NCI-H1694 treated with DMSO at 0.1 percent for 48 hours (cell line): ENCODE results near the gene KIAA0513.
A peak's percentile ranks its signal among the peaks of the same experiment; 100 is the strongest.

Experiments
- DNase-seq: peaks from one replicate; lab custom pipeline; 2025; lab: John Stamatoyannopoulos, UW

KIAA0513 gene

DNA sequence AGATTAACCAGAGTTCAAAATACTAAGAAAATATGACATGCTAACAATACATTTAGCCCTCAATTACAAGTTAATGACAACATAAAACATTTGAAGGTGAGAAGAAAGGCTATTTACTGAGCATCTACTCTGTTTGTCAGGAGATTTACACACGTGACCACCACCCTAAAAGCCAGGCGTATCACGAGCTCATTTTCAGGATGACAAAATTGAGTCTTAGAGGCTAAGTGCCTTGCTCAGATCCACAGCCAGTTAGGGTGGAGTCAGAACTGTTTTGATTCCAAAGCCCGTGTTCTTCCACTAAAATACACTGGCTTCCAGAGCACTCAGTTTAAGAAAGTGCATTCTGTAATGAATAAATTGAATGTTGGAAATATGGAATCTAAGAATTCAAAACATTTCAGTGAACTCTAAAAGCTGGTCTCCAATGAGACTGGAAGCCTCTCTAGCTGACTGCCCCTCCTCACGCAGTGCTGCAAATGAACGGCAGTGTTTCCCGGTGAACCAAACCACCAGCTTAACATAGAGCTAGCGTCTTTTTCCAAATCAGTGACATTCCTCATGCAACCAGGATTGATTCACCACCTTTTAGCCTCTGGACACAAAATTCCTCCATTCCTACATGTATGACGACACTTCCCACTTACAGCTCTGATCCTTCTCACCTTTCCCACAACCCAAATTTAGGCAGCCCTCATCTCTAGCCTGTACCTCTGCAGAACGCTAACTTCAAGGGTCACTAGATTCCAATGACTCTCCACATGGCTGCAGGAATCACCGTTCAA, 22.1 kb upstream of the KIAA0513 start:
- DNase-seq, result no peak

DNA sequence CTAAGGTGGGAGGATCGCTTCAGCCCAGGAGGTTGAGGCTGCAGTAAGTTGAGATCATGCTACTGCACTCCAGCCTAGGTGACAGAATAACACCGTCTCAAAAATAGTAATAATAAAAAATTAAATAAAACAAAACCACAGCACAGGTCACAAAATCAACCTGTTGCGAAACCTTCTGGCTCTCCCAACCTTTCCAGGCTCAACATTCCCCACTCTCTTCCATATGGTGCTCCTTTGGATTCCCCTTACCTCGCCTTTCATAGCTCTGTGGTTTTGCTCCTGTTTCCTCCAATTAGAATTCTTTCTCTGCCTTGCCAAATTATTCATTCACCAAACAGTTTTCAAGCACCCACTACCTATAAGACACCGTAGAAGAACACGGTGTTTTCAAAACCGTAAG, 21.0 kb upstream of the KIAA0513 start:
- no peak for DNase-seq

DNA sequence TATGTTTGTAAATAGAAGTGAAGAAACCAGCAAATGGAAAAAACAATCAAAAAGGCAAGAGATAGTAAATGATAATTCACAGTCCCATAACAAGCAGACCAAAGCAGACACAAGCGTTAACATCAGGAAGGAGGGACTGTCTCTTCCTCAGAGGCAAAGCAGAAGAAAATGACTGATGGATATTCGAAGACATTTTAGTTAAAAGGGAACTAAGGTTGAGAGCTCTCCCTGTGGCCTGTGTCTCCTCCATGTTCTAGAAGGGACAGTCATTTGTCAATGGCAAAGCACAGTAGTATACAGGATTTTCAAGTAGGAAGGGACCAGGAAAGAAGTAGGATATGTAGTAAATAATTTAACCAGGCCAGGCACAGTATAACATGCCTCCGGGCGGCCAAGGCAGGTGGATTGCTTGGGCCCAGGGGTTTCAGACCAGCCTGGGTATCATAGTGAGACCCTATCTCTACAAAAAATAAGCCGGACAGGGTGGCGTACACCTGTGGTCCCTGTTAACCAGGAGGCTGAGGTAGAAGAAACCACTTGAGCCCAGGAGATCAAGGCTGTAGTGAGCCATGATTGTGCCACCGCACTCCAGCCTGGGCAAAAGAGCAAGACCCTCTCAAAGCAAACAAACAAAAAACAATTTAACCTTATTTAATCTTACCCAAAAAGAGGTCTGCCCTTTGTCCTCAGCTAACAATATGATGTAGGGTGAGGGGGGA, 19.9 kb upstream of the KIAA0513 start:
- no peak for DNase-seq

DNA sequence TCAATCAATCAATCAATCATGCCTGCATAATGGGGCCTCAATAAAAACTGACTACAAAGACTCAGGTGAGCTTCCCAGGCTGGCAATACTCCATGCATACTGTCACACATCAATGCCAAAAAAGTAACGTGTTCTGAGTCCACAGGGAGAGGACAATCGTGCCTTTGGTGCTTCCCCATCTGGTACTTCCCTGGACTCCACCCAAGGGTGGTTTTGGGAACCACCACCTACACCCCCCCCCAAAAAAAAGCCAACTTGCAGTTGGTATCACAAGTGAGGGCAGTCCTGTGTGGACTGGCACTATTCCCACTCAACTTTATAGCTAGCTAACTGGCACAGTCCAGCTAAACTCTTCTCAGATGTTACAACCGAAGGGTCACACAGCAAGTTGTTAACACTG, 19.3 kb upstream of the KIAA0513 start:
- DNase-seq, result no peak

DNA sequence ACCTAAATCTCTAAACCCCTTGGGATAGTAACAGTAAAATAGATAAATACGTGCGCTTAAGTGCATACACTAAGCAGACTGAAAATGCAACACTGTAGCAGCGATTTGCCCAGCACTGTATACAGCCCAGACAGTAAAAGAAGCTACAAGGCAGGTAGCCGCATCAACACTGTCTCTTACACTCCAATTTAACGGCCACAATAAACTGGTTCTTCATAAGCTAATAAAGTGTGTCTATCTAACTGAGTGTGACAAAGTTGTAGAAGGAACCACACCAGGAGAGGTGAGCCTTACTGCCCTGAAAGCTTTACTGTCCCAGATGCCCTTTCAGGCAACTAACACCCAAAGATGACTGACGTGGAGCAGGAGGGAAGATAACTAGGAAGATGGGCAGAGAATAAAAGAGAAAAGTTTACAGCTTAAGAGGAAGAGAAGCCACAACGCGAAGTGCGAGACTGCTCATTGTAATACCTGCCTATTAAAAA, 17.1 kb upstream of the KIAA0513 start:
- no peak for DNase-seq

DNA sequence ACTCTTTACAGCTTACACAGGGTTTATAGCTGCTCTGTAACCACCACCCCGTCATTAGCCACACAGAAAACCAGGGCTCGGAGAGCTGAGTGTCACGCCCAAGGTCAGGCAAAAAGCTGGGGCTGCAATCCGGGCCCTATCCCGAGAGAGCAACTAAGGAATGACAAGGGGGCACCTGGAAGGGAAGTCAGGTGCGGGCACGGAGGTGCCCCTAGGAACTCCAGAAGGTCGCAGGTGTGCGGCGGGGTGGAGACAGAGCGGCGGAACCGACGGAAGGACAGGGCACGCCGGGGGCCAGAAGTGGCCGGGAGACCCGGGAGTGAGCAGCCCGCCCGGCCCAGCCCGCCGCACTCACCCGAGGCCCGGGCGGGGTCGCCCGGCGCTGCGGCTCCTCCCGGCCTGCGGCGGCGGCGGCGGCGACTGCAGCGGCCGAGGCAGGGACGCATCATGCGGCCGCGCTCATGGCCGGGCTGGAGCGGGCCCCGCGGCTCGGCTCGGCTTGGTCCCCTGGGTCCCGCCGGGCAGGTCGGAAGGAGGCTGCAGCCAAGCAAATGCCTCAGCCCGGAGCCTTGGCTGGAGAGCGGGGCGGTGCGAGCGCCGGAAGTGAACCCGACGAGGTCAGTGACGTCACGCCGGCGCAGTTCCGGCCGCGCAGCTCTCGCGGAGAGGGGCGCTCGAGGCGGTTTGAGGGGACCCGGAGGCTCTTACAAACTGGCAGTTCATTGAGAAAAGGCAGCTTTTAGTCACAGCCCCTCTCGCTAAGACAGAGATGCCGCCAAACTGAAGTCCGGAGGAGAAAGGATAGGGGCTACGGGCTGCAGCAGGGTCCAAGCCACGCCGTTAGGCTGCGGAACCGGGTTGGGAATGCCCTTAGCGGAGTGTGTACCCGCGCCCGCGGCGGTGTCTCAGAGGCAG, 16.4 kb upstream of the KIAA0513 start, which contains the start of gene ZDHHC7:
TSS of gene ZDHHC7 (minus strand) at position 605 of the 915 bp plus-strand sequence. CDS start 20,917 bp downstream, outside the sequence.
- peak; percentile 72 for DNase-seq

DNA sequence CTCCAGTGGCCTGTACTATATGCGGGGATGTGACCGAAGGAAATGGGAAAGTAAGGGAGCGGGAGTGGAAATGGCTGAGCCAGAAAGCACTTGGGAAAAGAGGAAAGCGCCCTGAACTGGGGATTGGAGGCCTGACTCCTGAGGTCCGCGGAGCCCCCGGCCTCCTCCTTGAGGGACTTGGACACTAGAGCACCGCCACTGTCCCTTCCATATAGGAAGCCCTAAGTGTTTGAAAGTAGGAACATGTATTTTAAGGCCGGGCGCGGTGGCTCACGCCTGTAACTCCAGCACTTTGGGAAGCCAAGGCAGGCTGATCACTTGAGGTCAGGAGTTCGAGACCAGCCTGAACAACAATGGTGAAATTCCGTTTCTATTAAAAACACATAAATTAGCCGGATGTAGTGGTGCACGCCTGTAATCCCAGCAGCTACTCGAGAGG, 15.7 kb upstream of the KIAA0513 start:
- DNase-seq, result no peak

DNA sequence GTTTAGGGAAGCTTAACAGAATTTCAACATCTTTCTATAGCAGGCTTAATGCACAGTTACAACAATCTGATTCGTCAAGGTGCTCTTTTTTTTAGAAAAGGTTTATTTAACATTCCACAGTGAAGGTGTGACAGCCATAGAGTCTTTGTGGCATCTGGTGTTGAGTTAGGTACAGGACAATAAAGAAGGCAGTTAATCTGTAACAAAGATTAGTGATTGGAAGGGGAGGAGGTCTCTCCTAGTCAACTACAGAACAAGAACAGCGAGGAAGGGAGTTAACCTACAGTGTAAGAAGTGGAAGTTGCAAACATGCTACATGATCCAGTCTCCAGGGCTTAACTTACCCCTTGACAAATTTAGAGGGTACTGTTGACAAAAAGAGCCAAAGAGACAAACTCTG, 13.3 kb upstream of the KIAA0513 start:
- no peak for DNase-seq

DNA sequence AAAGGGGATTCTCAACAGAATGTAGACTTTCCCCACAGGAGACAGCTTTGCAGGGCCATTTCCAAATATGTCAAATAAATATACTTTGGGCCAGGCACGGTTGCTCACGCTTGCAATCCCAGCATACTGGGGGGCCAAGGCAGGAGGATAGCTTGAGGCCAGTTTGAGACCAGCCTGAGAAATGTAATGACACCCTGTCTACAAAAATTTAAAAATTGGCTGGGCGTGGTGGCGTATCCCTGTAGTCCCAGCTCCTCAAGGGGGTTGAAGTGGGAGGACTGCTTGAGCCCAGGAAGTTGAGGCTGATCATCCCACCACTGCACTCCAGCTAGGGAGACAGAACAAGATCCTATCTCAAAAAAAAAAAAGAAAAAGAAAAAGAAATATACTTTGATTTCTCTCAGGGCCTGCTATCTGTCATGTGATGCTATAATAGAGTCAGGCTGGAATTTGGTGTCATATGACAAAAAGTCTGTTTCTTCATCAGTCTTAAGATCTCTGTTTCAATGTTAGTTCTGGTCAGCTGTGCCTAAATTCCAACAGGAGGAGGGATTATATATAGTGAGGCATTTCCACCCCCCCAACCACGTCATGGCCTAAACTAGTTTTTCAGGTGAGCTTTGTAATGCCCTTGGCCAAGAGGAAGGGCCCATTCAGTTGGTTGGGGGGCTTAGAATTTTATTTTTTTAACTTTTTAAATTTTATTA, 12.0 kb upstream of the KIAA0513 start:
- no peak for DNase-seq

DNA sequence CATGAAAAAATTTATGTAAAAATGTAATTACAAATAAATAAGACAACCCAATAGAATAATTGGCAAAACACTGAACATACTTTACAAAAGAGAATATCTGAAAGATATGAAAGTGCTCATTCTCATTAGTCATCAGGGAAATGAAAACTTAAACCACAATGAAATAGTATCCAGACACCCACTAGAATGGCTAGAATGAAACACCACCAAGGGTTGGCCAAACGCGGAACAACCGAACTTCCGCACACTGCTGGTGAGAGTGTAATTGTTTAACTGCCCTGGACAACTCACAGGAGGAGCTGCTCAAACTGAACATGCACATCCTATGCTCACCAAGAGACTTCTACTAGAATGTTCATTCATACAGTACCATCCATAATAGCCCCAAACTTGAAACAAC, 10.4 kb upstream of the KIAA0513 start:
- no peak for DNase-seq

DNA sequence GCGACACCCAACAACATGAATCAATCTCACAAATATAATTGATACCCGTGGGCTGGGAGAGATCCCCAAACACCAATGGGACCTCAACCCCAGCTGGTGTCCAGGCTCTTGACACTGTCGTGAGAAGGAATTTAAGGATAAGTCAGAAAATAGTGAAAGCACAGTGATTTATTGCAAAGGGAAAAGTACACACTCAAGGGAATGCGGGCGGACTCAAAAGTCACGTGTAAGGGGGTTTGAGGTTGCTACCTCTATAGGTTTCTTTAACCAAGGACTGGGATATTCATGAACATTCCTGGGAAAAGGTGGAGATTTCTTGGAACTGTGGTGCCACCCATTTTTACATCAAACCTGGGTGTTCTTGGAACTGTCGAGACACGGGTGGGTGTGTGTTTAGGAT, 10.0 kb upstream of the KIAA0513 start:
- DNase-seq, result no peak

DNA sequence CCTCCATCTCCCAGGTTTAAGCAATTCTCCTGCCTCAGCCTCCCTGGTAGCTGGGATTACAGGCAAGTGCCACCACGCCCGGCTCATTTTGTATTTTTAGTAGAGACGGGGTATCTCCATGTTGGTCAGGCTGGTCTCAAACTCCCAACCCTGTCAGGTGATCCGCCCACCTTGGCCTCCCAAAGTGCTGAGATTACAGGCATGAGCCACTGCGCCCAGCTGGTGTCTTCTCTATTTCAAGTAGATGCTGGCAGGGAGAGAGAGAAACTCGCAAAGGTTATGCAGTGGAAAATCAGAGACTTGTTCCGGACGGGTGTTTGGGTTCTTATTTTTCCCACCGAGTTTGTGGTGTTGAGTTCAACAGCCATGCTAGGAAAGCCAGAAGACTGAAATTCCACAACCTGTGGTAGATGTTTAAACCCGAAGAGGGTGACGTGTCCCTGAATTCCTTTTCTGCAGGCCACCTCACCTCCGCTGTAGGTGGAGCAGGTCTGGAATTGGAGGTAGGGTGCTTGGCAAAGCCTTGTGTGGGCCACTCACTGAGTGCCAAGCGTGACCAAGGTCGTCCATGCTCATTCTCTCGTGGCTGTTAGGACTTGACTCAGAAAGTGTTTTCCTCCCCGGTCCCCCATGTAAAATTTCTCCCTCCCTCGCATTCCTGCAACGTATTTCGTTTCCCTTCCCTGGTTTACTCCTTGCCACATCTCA, 8.9 kb upstream of the KIAA0513 start:
- no peak for DNase-seq

DNA sequence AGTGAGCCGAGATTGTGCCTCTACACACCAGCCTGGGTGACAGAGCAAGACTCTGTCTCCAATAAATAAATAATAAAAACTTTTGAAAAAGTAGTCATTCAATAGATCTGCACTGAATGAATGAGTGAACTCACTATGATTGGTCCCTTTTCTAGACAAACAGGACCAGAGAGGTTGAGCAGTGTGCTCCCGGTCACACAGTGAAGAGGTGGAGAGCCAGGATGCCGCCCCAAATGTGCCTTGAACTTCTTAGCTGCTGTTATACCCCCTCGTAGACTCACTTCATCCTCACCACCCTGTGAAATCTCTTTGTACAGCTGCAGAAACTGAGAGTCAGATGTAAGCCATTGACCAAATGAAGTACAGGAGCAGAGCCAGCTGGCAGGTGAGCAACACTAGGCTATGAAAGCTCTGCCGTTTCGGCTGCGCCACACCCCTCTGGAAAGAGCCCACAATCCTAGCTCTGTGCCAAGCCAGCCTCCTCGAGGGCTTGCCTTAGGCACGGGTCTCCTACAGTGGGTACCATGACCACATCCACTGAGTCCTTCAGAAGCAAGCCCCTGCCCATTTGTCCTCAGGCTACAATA, 7.8 kb upstream of the KIAA0513 start:
- DNase-seq, result no peak

DNA sequence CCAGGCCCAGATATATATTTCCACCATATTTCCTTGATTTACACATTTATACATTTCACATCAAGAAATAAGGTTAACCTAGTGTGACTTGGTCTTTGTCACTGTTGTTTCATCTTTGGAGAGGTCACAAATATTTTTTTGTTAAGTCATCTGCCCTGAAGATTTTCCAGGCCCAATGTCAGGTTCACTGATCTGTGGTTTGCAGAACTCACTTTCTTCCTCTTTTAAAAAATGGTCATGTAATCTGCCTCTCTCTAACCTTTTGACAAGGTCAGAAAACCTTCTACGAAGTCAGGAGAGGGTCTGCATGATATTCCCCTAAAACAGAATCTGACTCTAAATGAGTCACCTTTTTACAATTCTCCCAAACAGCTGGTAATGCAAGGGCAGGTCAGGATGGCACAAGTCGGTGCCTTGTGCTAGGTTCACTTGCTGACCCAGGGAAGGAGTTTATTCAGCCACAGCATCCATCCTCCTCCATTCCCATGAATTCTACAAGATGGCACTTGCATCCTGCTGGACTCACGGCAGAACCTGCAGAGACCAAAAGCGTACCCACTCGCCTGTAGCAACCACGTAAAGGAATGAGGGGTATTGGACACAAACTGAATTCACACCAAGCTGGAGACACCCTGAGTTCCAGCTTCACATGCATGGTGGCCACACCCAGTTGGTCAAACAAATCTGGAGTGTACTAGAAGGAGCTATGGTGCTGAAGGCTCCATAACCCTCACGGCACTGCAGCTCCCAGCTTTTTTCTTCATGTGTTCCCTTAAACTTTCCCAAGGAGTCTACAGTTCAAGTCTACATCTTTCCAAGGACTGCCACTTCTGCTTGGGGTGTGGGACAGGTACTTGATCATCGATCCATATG, 1.6 kb upstream of the KIAA0513 start:
- no peak for DNase-seq

DNA sequence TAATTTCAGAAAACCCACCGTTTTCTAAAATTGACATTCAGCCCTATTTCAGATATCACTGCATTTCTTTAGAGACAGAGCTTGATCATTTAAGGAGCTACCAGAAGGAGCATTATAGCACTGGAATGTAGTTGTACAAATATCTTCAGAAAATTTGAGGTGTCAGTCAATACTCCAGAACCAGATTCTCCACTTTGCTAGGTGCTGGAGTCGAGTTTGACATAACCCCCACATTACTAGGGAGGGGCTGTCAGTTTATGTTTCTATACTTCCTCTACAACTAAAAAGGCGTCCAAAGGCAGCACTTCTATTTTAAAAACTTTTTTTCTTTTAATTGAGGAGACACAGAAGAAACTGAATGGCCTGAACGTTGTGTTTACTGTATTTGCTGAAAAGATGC, 892 bp upstream of the KIAA0513 start:
- DNase-seq, result no peak

DNA sequence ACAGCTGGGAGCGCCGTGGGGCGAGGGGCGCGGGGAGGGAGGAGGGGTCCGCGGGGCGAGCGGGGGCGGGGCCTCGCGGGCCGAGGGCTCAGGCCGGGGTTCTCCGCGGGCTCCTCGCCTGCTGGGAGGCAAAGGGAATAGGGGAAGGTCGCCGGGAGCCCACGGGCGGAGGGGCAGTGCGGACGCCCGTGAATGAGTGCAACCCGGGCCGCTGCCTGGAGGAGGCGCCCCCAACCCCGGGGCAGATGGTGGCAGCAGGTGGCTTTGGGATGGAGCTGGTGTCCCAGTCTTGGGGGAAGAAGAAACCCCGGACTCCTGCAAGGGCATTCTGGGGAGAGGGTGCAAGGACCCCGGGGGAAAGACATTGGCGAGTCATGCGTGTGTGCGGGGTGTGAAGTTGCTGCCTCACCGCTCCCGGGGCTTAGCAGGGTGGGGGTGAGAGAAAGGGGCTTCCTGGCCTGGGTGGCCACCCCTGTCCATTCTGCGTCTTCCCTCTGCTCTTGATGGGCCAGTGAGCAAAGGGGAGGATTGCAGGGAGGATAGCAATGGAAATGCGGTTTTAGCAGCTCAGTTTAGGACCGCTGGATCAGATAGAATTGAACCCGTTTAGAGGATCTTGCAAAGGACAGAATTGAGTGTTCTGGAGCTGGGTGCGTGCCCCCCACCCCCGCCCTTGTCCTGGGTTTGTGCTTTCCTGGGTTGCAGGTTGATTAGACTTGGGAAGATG, 526 bp downstream of the KIAA0513 start:
- DNase-seq, result no peak

DNA sequence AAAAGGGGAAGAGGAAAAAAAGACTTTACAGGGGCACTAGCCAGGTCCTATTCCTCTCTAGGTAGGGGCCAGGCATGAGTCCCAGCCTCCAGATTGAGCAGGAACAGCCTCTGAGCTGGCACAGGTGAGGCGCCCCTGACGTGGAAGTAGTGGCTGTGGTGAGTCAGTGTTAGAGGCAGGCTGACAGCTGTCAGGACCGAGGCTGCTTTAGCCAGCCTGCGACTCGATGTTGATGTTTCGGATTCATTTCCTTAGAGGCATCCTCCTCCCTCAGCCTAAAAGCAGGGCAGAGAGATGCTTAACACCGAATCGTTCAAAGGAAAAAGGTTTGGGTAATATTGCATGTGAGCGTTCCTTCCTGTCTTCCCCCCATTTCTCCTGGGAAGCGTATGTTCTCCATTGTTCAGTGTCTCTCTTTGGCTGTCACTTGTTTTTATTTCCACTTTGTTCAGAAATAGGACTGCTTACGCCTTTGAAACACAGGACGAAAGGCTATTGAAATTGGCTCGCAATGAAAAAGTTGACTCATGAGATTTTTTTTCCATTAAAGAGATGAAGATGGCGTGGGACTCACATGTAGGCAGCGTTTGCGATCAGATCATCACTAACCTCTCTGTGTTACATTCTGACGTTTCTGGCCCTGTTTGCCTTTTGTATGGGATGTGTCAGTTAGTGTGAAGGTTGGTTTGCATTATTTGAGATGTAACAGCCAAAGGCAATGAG, 1.3 kb downstream of the KIAA0513 start:
- DNase-seq, result peak; percentile 29

DNA sequence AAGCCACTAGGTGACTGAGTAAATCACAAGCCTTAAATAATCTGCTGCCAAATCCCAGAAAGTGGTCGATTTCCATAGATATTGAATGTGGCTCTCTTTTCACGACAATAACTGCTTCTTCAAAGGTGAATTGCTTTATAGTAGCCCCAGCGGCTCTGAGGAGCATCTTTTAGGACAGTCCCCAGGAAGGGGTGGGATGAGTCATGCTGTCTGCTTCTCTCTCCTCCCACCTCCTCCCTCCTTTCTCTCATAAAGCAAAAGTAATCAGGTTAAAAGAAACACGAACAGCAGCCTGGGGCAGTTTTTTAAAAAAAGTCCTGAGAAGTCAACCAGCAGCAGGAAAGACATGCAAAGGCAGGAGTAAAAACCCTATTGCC, 1.8 kb downstream of the KIAA0513 start:
- no peak for DNase-seq
